ENCODE results near the gene DENND1A. TPM values are rescaled to one million over a fixed set of nuclear protein-coding genes. Genes with fewer than 3 reads are reported as not detected.

Gene DENND1A
- polyA plus RNA-seq, 2 of the 4 experiments (the other 2 are of a cell fraction) = 15.1 to 21.9 TPM

DNA sequence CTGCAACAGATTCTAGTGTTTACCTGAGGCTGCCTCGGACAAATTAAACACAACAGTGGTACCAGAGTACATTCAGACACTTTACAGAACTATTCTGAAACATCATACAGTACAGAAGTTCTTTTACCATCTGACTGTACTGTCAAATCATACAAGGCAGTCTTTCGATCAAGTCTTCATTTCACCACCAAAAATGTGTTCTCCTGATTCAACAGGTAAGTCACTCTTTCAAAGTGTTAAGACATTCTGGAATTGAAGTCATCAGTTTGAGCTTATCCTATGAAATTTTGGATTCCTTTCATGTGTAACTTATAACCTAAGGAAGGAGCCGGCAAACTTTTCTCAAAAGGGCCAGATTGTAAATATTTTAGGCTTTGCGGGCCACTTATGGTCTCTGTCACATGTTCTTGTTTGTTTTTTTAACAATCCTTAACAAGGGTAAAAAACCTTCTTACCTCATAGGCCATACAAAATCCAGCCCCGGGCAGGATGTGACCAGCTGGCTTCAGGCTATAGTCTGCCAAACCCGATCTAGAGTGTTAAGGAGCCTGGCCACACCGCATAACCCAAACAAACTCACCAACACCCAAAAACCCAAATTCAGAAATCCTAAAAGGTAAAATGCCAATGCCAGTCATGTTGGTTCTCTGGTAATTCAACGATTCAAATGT is 151.6 kb downstream of the DENND1A start:
- Histone ChIP-seq H3K27ac (no peak overlapping the region), H3K4me1 (peaks cover 5% of the 10 kb centered on the region; the same call in 1 of the 3 replicates), H3K9me3 (no peaks in the 10 kb centered on the region), H3K4me3 (no peak overlapping the region), H3K4me2 (no peak overlapping the region)
- TF ChIP-seq SREBF2 (IDR thresholded peaks at IDR 0.05) (no peak), HOXA7 (CRISPR knock-in tag; IDR thresholded peaks at IDR 0.05) (no peak)
- TF ChIP-seq, protein P1, sequence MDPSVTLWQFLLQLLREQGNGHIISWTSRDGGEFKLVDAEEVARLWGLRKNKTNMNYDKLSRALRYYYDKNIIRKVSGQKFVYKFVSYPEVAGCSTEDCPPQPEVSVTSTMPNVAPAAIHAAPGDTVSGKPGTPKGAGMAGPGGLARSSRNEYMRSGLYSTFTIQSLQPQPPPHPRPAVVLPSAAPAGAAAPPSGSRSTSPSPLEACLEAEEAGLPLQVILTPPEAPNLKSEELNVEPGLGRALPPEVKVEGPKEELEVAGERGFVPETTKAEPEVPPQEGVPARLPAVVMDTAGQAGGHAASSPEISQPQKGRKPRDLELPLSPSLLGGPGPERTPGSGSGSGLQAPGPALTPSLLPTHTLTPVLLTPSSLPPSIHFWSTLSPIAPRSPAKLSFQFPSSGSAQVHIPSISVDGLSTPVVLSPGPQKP (IDR thresholded peaks at IDR 0.05; ENCODE audit: low read depth, low read length) = no peak
- TF ChIP-seq, protein P2, sequence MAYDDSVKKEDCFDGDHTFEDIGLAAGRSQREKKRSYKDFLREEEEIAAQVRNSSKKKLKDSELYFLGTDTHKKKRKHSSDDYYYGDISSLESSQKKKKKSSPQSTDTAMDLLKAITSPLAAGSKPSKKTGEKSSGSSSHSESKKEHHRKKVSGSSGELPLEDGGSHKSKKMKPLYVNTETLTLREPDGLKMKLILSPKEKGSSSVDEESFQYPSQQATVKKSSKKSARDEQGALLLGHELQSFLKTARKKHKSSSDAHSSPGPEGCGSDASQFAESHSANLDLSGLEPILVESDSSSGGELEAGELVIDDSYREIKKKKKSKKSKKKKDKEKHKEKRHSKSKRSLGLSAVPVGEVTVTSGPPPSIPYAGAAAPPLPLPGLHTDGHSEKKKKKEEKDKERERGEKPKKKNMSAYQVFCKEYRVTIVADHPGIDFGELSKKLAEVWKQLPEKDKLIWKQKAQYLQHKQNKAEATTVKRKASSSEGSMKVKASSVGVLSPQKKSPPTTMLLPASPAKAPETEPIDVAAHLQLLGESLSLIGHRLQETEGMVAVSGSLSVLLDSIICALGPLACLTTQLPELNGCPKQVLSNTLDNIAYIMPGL (CRISPR knock-in tag; IDR thresholded peaks at IDR 0.05; ENCODE audit: borderline replicate concordance) = no peak
- DNase-seq (ENCODE audit: low read depth in 1 of 2, low spot score in 1 of 2) (no peak), ATAC-seq (no peak), FAIRE-seq (no peak)
- 89% methylated on average over 8 of the region's 8 CpGs for WGBS (ENCODE audit: missing lambda C conversion rate)
- POLR2A ChIA-PET = no interaction called here
- CTCF ChIA-PET = no interaction called here

GRCh38 chr9:123776708-123777537 is 153.0 kb downstream of the DENND1A start:
- CTCF ChIA-PET = interaction anchor here (0.5 to 1.5 kb wide), 2 partner anchors 264 to 265 kb away, joined by 3 read pairs; no protein-coding TSS in a partner anchor
- POLR2A ChIA-PET = no interaction called here

More at GRCh38 chr9:123776708-123777537, 153.0 kb downstream of the DENND1A start:
- Histone ChIP-seq H3K9me3 (no peaks in the 10 kb centered on the region), H3K27ac (no peak overlapping the region), H3K4me3 (no peak overlapping the region), H3K4me2 (no peak overlapping the region), H3K4me1 (peaks cover 4% of the 10 kb centered on the region; the same call in 1 of the 3 replicates)
- ATAC-seq = no peak
- 92% methylated on average over 7 of the region's 7 CpGs for WGBS (ENCODE audit: missing lambda C conversion rate)
- DNase-seq (ENCODE audit: low read depth in 1 of 2, low spot score in 1 of 2) = no peak
- TF ChIP-seq MAZ (IDR thresholded peaks at IDR 0.05; ENCODE audit: borderline replicate concordance, low read depth, low read length) = no peak
- no peak for TF ChIP-seq ZC3H11A (IDR thresholded peaks at IDR 0.05)
- TF ChIP-seq CHD4 (IDR thresholded peaks at IDR 0.05; ENCODE audit: borderline replicate concordance) = no peak
- TF ChIP-seq KDM5A (IDR thresholded peaks at IDR 0.05) = no peak
- TF ChIP-seq, protein P3, sequence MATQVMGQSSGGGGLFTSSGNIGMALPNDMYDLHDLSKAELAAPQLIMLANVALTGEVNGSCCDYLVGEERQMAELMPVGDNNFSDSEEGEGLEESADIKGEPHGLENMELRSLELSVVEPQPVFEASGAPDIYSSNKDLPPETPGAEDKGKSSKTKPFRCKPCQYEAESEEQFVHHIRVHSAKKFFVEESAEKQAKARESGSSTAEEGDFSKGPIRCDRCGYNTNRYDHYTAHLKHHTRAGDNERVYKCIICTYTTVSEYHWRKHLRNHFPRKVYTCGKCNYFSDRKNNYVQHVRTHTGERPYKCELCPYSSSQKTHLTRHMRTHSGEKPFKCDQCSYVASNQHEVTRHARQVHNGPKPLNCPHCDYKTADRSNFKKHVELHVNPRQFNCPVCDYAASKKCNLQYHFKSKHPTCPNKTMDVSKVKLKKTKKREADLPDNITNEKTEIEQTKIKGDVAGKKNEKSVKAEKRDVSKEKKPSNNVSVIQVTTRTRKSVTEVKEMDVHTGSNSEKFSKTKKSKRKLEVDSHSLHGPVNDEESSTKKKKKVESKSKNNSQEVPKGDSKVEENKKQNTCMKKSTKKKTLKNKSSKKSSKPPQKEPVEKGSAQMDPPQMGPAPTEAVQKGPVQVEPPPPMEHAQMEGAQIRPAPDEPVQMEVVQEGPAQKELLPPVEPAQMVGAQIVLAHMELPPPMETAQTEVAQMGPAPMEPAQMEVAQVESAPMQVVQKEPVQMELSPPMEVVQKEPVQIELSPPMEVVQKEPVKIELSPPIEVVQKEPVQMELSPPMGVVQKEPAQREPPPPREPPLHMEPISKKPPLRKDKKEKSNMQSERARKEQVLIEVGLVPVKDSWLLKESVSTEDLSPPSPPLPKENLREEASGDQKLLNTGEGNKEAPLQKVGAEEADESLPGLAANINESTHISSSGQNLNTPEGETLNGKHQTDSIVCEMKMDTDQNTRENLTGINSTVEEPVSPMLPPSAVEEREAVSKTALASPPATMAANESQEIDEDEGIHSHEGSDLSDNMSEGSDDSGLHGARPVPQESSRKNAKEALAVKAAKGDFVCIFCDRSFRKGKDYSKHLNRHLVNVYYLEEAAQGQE (IDR thresholded peaks at IDR 0.05) = no peak
- TF ChIP-seq POLR2AphosphoS2 (conservative IDR thresholded peaks at IDR 0.05; ENCODE audit: low read length) = no peak
- no peak for TF ChIP-seq NPAS2 (CRISPR knock-in tag; IDR thresholded peaks at IDR 0.05; ENCODE audit: borderline replicate concordance)
- TF ChIP-seq TP53 (CRISPR knock-in tag; IDR thresholded peaks at IDR 0.05) = no peak
- no peak for FAIRE-seq
